Measurements from ENCODE around the gene ZNF610. TPM values are rescaled to one million over a fixed set of nuclear protein-coding genes. Genes with fewer than 3 reads are reported as not detected.

The ZNF610 gene
- 1.5 and 1.8 TPM in 2 replicates for total RNA-seq

GRCh38 chr19:52336117-52336790 lies at the start of gene ZNF610:
Gene ZNF610, plus strand, starts transcription at chr19:52336243. Its CDS starts 12,930 bp downstream, at chr19:52349173.

GRCh38 chr19:52296773-52297600 lies 39.1 kb upstream of the ZNF610 start, which contains the start of gene ZNF480:
Gene ZNF480, plus strand, starts transcription at chr19:52297169. Its CDS starts 3,244 bp downstream, at chr19:52300413.

GRCh38 chr19:52369559-52370340 lies 33.7 kb downstream of the ZNF610 start, which contains the start of gene ZNF880:
Gene ZNF880, plus strand, starts transcription at chr19:52369923. Its CDS starts 43 bp downstream, at chr19:52369966.

GRCh38 chr19:52397310-52398080 lies 61.5 kb downstream of the ZNF610 start, which contains the start of gene ZNF528:
Gene ZNF528, plus strand, starts transcription at chr19:52397849. Its CDS starts 4,165 bp downstream, at chr19:52402014.

Other genes starting within 250 kb of the ZNF610 start
- 5.1 and 5.5 TPM in 2 replicates for gene ZNF841, start 240.5 kb upstream of the ZNF610 start, total RNA-seq
- gene ZNF616, start 196.3 kb upstream of the ZNF610 start, total RNA-seq, result 5.6 and 6.1 TPM in 2 replicates
- 3.2 and 4.8 TPM in 2 replicates for gene ZNF836, start 164.6 kb upstream of the ZNF610 start, total RNA-seq
- gene PPP2R1A, start 146.2 kb upstream of the ZNF610 start, total RNA-seq, result 193 and 196 TPM in 2 replicates
- 5.7 and 6.1 TPM in 2 replicates for gene ZNF766, start 66.7 kb upstream of the ZNF610 start, total RNA-seq
- gene ZNF480, start 39.1 kb upstream of the ZNF610 start, total RNA-seq, result 4.0 and 5.0 TPM in 2 replicates
- 9.8 and 14.6 TPM in 2 replicates for gene ZNF880, start 33.7 kb downstream of the ZNF610 start, total RNA-seq
- 5.8 and 6.1 TPM in 2 replicates for gene ZNF528, start 61.6 kb downstream of the ZNF610 start, total RNA-seq
- gene ZNF534, start 92.9 kb downstream of the ZNF610 start, total RNA-seq, result not detected in 2 replicates
- gene ZNF578, start 117.3 kb downstream of the ZNF610 start, total RNA-seq, result 0.74 and 0.84 TPM in 2 replicates
- 5.6 and 5.7 TPM in 2 replicates for gene ZNF808, start 191.4 kb downstream of the ZNF610 start, total RNA-seq
- 4.0 and 5.2 TPM in 2 replicates for gene ZNF701, start 234.0 kb downstream of the ZNF610 start, total RNA-seq

Measured in bronchus fibroblast of lung (primary cell).